Cardiac muscle cell (in vitro differentiated cells and primary cell): ENCODE measurements around the gene SLC4A3. TPM values are rescaled to one million over a fixed set of nuclear protein-coding genes. Genes with fewer than 3 reads are reported as not detected.
A peak's percentile ranks its signal among the peaks of the same experiment; 100 is the strongest.

Experiments used
- DNase-seq, 2 donors: peaks; one replicate each; pipeline versions ENCODE4 v3.0.0 to v3.0.0-alpha.2; 2010 to 2017; ENCODE audit warnings: low read depth in 1 of 2, low spot score in 1 of 2
- H3K27ac ChIP-seq: fragments of 200-600 bp; sonication (generic); 2 replicates; pipeline ENCODE4 v1.5.1; 2016
- H3K27me3 ChIP-seq: fragments of 200-600 bp; sonication (generic); 2 replicates; pipeline ENCODE4 v1.6.0; 2016; ENCODE audit warnings: control low read depth
- H3K36me3 ChIP-seq: fragments of 200-600 bp; sonication (generic); 2 replicates; pipeline ENCODE4 v1.5.1; 2016; ENCODE audit warnings: control low read depth
- H3K4me1 ChIP-seq: fragments of 200-600 bp; sonication (generic); 2 replicates; pipeline ENCODE4 v1.8.1; 2017; ENCODE audit warnings: low read depth, mild to moderate bottlenecking, mixed run types
- H3K4me3 ChIP-seq: fragments of 200-600 bp; sonication (generic); 2 replicates; pipeline ENCODE4 v1.5.1; 2016; ENCODE audit warnings: mild to moderate bottlenecking
- H3K9me3 ChIP-seq: fragments of 200-600 bp; sonication (generic); 2 replicates; pipeline ENCODE4 v1.5.1; 2017; ENCODE audit warnings: low read depth, mild to moderate bottlenecking, control low read depth
- CTCF ChIP-seq: IDR thresholded peaks from 2 replicates; pipeline ENCODE4 v1.5.1; 2012; ENCODE audit warnings: low read depth, mild to moderate bottlenecking, low read length
- polyA plus RNA-seq: library from polyadenylated mRNA; unstranded; fragments of >200 nt; fragmentation: Nextera tagmentation; extraction: Ambion mirVana; gene quantifications from 2 replicates; pipeline ENCODE4 v1.2.1, GENCODE V29; 2016
- total RNA-seq: library from RNA; depleted of rRNA; stranded (reverse); fragments of >200 nt; gene quantifications from 2 replicates; pipeline ENCODE4 v1.2.3, GENCODE V29; 2016

Gene SLC4A3
- total and polyA plus RNA-seq, 2 experiments from 2014 or later: 39.8 to 47.7 TPM

DNA sequence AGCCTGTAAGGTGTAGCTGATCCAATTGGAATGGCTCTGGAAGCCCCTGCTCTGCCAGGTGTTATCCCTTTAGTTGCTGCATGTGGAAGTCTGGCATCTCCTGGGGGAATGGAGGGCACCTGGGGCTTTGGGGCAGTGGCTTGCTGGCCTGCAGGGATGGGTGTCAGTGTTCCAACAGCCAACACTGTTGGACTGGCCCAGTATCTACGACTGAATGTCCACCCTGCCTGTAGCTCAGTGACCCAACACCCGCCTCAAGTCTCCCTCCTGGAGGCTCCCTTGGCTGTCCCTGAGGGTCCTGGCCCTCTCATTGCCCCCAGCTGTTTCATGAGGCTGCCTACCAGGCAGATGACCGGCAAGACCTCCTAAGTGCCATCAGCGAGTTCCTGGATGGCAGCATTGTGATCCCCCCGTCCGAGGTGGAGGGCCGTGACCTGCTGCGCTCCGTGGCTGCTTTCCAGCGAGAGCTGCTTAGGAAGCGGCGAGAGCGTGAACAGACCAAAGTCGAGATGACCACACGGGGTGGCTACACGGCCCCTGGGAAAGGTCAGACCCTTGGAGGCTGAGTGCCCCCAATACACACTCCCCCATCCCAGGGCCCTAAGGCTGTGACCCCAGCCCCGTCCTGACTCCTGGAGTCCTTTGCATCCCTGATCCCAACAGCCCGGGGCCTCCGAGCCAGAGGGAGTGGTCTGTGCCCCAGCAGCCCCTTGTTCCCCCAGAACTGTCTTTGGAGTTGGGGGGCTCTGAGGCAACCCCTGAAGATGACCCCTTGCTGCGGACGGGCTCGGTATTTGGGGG lies 7.7 kb downstream of the SLC4A3 start:
- H3K9me3 ChIP-seq: no peaks in the 10 kb centered on the region
- no peaks in the 10 kb centered on the region for H3K27me3 ChIP-seq
- TF ChIP-seq CTCF: no peak
- DNase-seq: no peak
- peaks cover 5% of the 10 kb centered on the region for H3K36me3 ChIP-seq
- no peak overlapping the region for H3K4me3 ChIP-seq
- peaks cover 11% of the 10 kb centered on the region for H3K4me1 ChIP-seq
- no peak overlapping the region for H3K27ac ChIP-seq

DNA sequence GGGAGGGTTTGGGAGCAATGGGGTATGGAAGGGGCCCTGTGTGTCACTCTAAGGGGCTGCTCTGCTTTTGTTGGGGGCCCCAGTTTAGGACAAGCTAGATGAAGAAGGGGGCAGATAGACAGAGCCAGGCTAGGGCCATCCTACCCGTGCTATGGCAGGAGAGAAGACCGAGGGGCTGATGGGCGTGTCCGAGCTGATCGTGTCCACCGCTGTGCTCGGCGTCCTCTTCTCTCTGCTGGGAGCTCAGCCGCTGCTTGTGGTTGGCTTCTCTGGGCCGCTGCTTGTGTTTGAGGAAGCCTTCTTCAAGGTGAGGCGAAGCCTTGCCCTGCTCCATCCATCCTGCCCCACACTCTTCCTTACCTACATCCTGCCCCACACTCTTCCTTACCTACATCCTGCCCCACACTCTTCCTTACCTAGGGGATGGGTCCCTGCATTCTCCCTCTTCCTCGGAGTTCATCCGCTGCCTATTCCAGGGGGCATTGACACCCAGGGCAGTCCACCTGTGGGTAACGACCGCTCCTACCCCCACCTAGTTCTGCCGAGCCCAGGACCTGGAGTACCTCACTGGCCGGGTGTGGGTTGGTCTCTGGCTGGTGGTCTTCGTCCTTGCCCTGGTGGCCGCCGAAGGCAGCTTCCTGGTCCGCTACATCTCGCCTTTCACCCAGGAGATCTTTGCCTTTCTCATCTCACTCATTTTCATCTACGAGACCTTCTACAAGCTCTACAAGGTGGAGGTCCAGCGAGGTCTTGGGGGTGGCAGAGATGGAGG lies 8.9 kb downstream of the SLC4A3 start:
- Histone ChIP-seq H3K4me1 (peaks cover 3% of the 10 kb centered on the region), H3K9me3 (no peaks in the 10 kb centered on the region), H3K4me3 (no peak overlapping the region), H3K27me3 (no peaks in the 10 kb centered on the region), H3K27ac (no peak overlapping the region), H3K36me3 (peaks cover 5% of the 10 kb centered on the region)
- DNase-seq: no peak
- no peak for TF ChIP-seq CTCF

DNA sequence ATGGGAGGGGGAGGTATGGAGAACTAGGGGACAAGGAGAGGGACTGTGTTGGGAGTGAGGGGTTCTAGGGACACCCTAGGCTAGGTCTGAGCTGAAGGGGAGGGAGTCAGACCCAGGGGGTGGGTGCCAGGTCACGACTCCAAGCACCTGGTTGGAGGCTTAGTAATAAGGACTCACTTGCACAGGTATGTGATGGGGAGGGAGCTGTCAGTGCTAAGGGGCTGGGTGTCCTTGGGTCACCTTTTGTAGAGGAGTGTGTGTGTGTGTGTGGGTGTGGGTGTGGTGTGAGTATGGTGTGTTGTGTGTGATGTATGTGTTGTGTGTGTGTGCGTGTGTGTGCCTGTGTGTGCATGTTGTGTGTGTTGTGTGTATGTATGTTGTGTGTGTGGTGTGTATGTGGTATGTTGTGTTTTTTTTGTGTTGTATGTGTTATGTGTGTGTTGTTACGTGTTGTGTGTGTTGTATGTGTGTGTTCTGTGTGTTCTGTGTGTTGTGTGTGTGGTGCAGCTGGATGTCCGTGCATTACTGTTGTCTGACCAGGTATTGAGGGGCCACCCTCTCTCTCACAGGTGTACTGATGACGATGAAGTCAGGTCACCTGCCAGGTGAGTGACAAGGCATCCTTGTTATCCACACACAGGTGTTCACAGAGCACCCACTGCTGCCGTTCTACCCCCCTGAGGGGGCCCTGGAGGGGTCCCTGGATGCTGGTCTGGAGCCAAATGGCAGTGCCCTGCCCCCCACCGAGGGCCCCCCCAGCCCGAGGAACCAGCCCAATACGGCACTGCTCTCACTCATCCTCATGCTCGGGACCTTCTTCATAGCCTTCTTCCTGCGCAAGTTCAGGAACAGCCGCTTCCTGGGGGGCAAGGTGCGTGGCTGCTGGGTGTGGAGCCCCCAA lies 9.8 kb downstream of the SLC4A3 start:
- Histone ChIP-seq H3K27me3 (no peaks in the 10 kb centered on the region), H3K4me3 (no peak overlapping the region), H3K36me3 (peaks cover 5% of the 10 kb centered on the region), H3K9me3 (no peaks in the 10 kb centered on the region), H3K4me1 (peaks cover 12% of the 10 kb centered on the region), H3K27ac (no peak overlapping the region)
- no peak for DNase-seq
- no peak for TF ChIP-seq CTCF

GRCh38 chr2:219637842-219638185 lies 10.4 kb downstream of the SLC4A3 start:
- no peaks in the 10 kb centered on the region for H3K9me3 ChIP-seq
- H3K4me3 ChIP-seq: no peak overlapping the region
- H3K27me3 ChIP-seq: no peaks in the 10 kb centered on the region
- H3K27ac ChIP-seq: no peak overlapping the region
- peaks cover 5% of the 10 kb centered on the region for H3K36me3 ChIP-seq
- TF ChIP-seq CTCF: no peak
- DNase-seq: no peak
- H3K4me1 ChIP-seq: peaks cover 14% of the 10 kb centered on the region

- Histone ChIP-seq H3K9me3 (no peaks in the 10 kb centered on the region), H3K4me3 (no peak overlapping the region), H3K27ac (no peak overlapping the region), H3K27me3 (no peaks in the 10 kb centered on the region), H3K4me1 (peaks cover 20% of the 10 kb centered on the region), H3K36me3 (no peaks in the 10 kb centered on the region)
- peak; percentile 16 for TF ChIP-seq CTCF
- DNase-seq: no peak
These were observed 11.0 kb downstream of the SLC4A3 start for GRCh38 chr2:219638217-219638947.
